K562 (cell line): Measurements from ENCODE around the gene DOCK1. TPM values are rescaled to one million over a fixed set of nuclear protein-coding genes. Genes with fewer than 3 reads are reported as not detected.
"Not testable (repeated sequence)": the region's sequence is repeated elsewhere in the genome, so short reads cannot be mapped to it uniquely, and the experiment has no call there.

ENCODE experiments used
- ATAC-seq: fragments of 200-7000 bp; cut with Tn5 transposase; 3 replicates; pipeline ENCODE4 v1.9.1; 2020; ENCODE audit warnings: moderate library complexity
- BruUV-seq: library from RNA; stranded (reverse); fragments of 400-500 nt; replicated peaks from 2 replicates; lab custom pipeline; 2021; lab: Mats Ljungman, UMichigan
- CTCF ChIA-PET: fragments of 300-600 bp; formaldehyde crosslinking; extraction: SDS; loops from one replicate; lab custom pipeline; 2021; ENCODE audit warnings: low intra/inter-chr PET ratio; lab: Yijun Ruan, JAX
- POLR2A ChIA-PET: fragments of 300-600, 350-650 bp; sonication (Branson Sonifier 250); formaldehyde crosslinking; extraction: SDS; loops from one replicate; lab custom pipeline; 2021; ENCODE audit warnings: antibody characterized with exemption, inconsistent platforms; lab: Yijun Ruan, JAX
- DNase-seq, 4 experiments: peaks; one replicate each; pipeline versions ENCODE4 v3.0.0 to v3.0.0-alpha.2; 2011 to 2018; ENCODE audit warnings: low spot score in 3 of 4, mixed read lengths in 3 of 4; ENCODE audit errors: extremely low read depth in 1 of 4
- FAIRE-seq: peaks from 2 replicates; lab custom pipeline; 2011; peaks lifted over from hg19 to GRCh38; lab: Jason Lieb, UNC
- H2AFZ ChIP-seq: 2 replicates; pipeline ENCODE4 v1.6.0; 2011; ENCODE audit warnings: low read depth, low read length, control low read depth, inconsistent platforms
- H3K27ac ChIP-seq: fragments of 200-600 bp; 3 replicates; pipeline ENCODE4 v1.8.0; 2011; ENCODE audit warnings: low read depth, mild to moderate bottlenecking, control low read depth, inconsistent platforms, low read length, moderate library complexity, mixed read lengths; ENCODE audit errors: extremely low read depth
- H3K27me3 ChIP-seq, 2 experiments: fragments of 300-600 bp in 1 of 2; 2 replicates in 1 of 2; 3 replicates in 1 of 2; pipeline versions ENCODE4 v1.6.0 to v1.8.0; 2011; ENCODE audit warnings: inconsistent platforms in 2 of 2, low read length in 2 of 2, mild to moderate bottlenecking in 1 of 2, mixed read lengths in 1 of 2, moderate library complexity in 1 of 2; ENCODE audit not compliant: control insufficient read depth in 2 of 2, insufficient read depth in 2 of 2
- H3K36me3 ChIP-seq: fragments of 300-600 bp; 3 replicates; pipeline ENCODE4 v1.8.0; 2011; ENCODE audit warnings: mild to moderate bottlenecking, low read length, inconsistent platforms; ENCODE audit not compliant: control insufficient read depth, insufficient read depth
- H3K4me1 ChIP-seq, 2 experiments: fragments of 200-600 bp in 1 of 2; replicated peaks in 1 of 2; 2 replicates in 1 of 2; 3 replicates in 1 of 2; pipeline versions ENCODE4 v1.5.1 to v1.8.0; 2011; ENCODE audit warnings: inconsistent platforms in 2 of 2, low read length in 2 of 2, mild to moderate bottlenecking in 1 of 2, mixed read lengths in 1 of 2, moderate library complexity in 1 of 2; ENCODE audit not compliant: control insufficient read depth in 2 of 2, insufficient read depth in 2 of 2
- H3K4me2 ChIP-seq: 2 replicates; pipeline ENCODE4 v1.6.1; 2011; ENCODE audit warnings: low read length, control low read depth, inconsistent platforms, mixed read lengths; ENCODE audit not compliant: insufficient read depth
- H3K4me3 ChIP-seq: fragments of 200-600 bp; sonication (generic), shearing (Covaris generic); 2 replicates; pipeline ENCODE4 v1.5.1; 2016; ENCODE audit warnings: control low read depth, inconsistent platforms
- H3K79me2 ChIP-seq: fragments of 200-600 bp; 3 replicates; pipeline ENCODE4 v1.8.0; 2011; ENCODE audit warnings: low read length, inconsistent platforms; ENCODE audit not compliant: control insufficient read depth, insufficient read depth
- H3K9ac ChIP-seq, 2 experiments: 2 replicates each; pipeline versions ENCODE4 v1.6.0 to v1.6.1; 2011; ENCODE audit warnings: low read depth in 2 of 2, low read length in 2 of 2, control low read depth in 1 of 2, inconsistent platforms in 1 of 2, mild to moderate bottlenecking in 1 of 2, mixed read lengths in 1 of 2; ENCODE audit not compliant: insufficient read depth in 1 of 2
- H3K9me1 ChIP-seq: one replicate; pipeline ENCODE4 v1.6.0; 2011; ENCODE audit warnings: inconsistent platforms, mild to moderate bottlenecking, low read length, moderate library complexity; ENCODE audit not compliant: control insufficient read depth, insufficient read depth
- H3K9me3 ChIP-seq: replicated peaks from 2 replicates; pipeline ENCODE4 v1.5.1; 2011; ENCODE audit warnings: low read depth, low read length, inconsistent platforms; ENCODE audit not compliant: control insufficient read depth, insufficient read depth
- H4K20me1 ChIP-seq: replicated peaks from 2 replicates; pipeline ENCODE4 v1.6.1; 2011; ENCODE audit warnings: low read length, inconsistent platforms, mixed read lengths; ENCODE audit not compliant: control insufficient read depth, insufficient read depth
- CHD2 ChIP-seq: IDR thresholded peaks from 2 replicates; pipeline ENCODE4 v1.6.1; 2011; ENCODE audit warnings: low read depth, low read length
- CXXC5 ChIP-seq: fragments of 250-450 bp; sonication (Bioruptor Pico); IDR thresholded peaks from 2 replicates; pipeline ENCODE4 v1.8.0; 2022; ENCODE audit warnings: inconsistent platforms, mild to moderate bottlenecking, moderate library complexity
- DPF2 ChIP-seq: fragments of 450-650 bp; IDR thresholded peaks from 2 replicates; pipeline ENCODE4 v1.6.1; 2016
- ESRRA ChIP-seq: fragments of 450-650 bp; IDR thresholded peaks from 2 replicates; pipeline ENCODE4 v1.6.1; 2014; ENCODE audit warnings: low read depth, mild to moderate bottlenecking, moderate library complexity, borderline replicate concordance
- HBP1 ChIP-seq: fragments of 450-650 bp; formaldehyde crosslinking; IDR thresholded peaks from 2 replicates; pipeline ENCODE4 v1.4.0; 2022; ENCODE audit warnings: missing genetic modification characterization
- NFYB ChIP-seq: IDR thresholded peaks from 2 replicates; pipeline ENCODE4 v1.6.1; 2011; ENCODE audit warnings: mild to moderate bottlenecking, moderate library complexity; ENCODE audit not compliant: insufficient read length; ENCODE audit errors: extremely low read depth
- NR4A1 ChIP-seq, 2 experiments: fragments of 250-450 bp in 1 of 2; fragments of 450-650 bp in 1 of 2; sonication (Bioruptor Pico) in 1 of 2; IDR thresholded peaks; 2 replicates each; pipeline versions ENCODE4 v1.4.0 to v1.6.1; 2016 to 2020; ENCODE audit warnings: mild to moderate bottlenecking in 2 of 2, missing compliant biosample characterization in 1 of 2, missing genetic modification characterization in 1 of 2, moderate library complexity in 1 of 2
- PTRF ChIP-seq: fragments of 450-650 bp; IDR thresholded peaks from 2 replicates; pipeline ENCODE4 v1.6.1; 2016; ENCODE audit warnings: mild to moderate bottlenecking, missing genetic modification characterization, missing compliant biosample characterization
- TEAD2 ChIP-seq: fragments of 450-650 bp; IDR thresholded peaks from 2 replicates; pipeline ENCODE4 v1.6.1; 2016; ENCODE audit warnings: missing genetic modification characterization, control low read depth, missing compliant biosample characterization
- UBTF ChIP-seq, 2 experiments: IDR thresholded peaks; 2 replicates each; pipeline ENCODE4 v1.6.1; 2012; ENCODE audit warnings: improper control_type of control experiment in 2 of 2, low read depth in 2 of 2, low read length in 2 of 2, borderline replicate concordance in 1 of 2
- ZNF175 ChIP-seq: fragments of 200-800 bp; sonication (Bioruptor generic); IDR thresholded peaks from 2 replicates; pipeline ENCODE4 v1.6.1; 2016; ENCODE audit warnings: low read depth, mild to moderate bottlenecking, missing genetic modification characterization, missing compliant biosample characterization
- ZNF764 ChIP-seq: fragments of 250-450 bp; sonication (Bioruptor Pico); IDR thresholded peaks from 2 replicates; pipeline ENCODE4 v1.4.0; 2020; ENCODE audit warnings: low read depth, mild to moderate bottlenecking, moderate library complexity
- ZZZ3 ChIP-seq: fragments of 450-650 bp; IDR thresholded peaks from 2 replicates; pipeline ENCODE4 v1.6.1; 2016; ENCODE audit warnings: antibody characterized with exemption, mild to moderate bottlenecking, moderate library complexity
- WGBS: fragments of 100-300 bp; shearing (Covaris generic); methylation state at CpG from one replicate; pipeline ENCODE4 v1.1.6; 2016; ENCODE audit warnings: low coverage, mixed read lengths; ENCODE audit not compliant: insufficient coverage; ENCODE audit errors: missing lambda C conversion rate; 5-methylcytosine and 5-hydroxymethylcytosine counted together
- in situ Hi-C: fragments of 300-500 bp; cut with MboI; formaldehyde crosslinking; loops from 4 replicates; pipeline ENCODE4 v1.15.0; 2018; ENCODE audit warnings: inconsistent platforms, mixed read lengths
- intact Hi-C: fragments of 100-400 bp; cut with micrococcal nuclease; formaldehyde crosslinking; loops from 2 replicates; pipeline ENCODE4 v1.14.2; 2022
- polyA plus RNA-seq, 8 experiments: library from polyadenylated mRNA; depleted of rRNA in 4 of 8; stranded (reverse) in 5 of 8; unstranded in 3 of 8; fragments of >200 nt; fragmentation: Nextera tagmentation in 2 of 8; fragmentation: Illumina TruSeq in 1 of 8; extraction: Ambion mirVana in 2 of 8; extraction: Trizol in 1 of 8; gene quantifications; 2 replicates each; pipeline versions ENCODE4 v1.2.1 to v1.2.3, GENCODE V29; 2011 to 2014; ENCODE audit warnings: inconsistent platforms in 1 of 8, missing spikeins in 1 of 8
- total RNA-seq, 7 experiments: library from RNA; depleted of rRNA in 6 of 7; stranded (reverse); fragments of >200 nt in 6 of 7; fragmentation: Illumina TruSeq in 2 of 7; extraction: Trizol in 2 of 7; gene quantifications; 2 replicates each; pipeline versions ENCODE4 v1.2.1 to v1.2.3, GENCODE V29; 2011 to 2021; ENCODE audit warnings: low replicate concordance in 1 of 7

DOCK1 gene
- total and polyA plus RNA-seq, 9 of the 15 experiments (the other 6 are each of a cell fraction or from before 2014, with no cell fraction given): 0.31 TPM; not detected in 8

- ChIA-PET CTCF (no interaction called here), POLR2A (no interaction called here)
- 0% methylated on average over 3 of the region's 3 CpGs for WGBS
- H2AFZ ChIP-seq: no peak overlapping the region
- H3K9me1 ChIP-seq: no peaks in the 10 kb centered on the region
- BruUV-seq: no TSS peak
- H3K27me3 ChIP-seq: no peaks in the 10 kb centered on the region
- H3K4me3 ChIP-seq: no peak overlapping the region
- H3K9ac ChIP-seq: no peak overlapping the region
- no peak for TF ChIP-seq CXXC5 (CRISPR knock-in tag)
- TF ChIP-seq DPF2: no peak
- no peak for TF ChIP-seq NFYB
- no peak for TF ChIP-seq PTRF (tag)
- TF ChIP-seq CHD2: no peak
- TF ChIP-seq UBTF (IDR thresholded peaks at IDR 0.05; ENCODE audit: borderline replicate concordance in 1 of 2, low read depth in 2 of 2, low read length in 2 of 2): no peak
- TF ChIP-seq HBP1: no peak
- TF ChIP-seq ZNF764 (CRISPR knock-in tag): no peak
- no peak for TF ChIP-seq NR4A1 (CRISPR knock-in tag; IDR thresholded peaks at IDR 0.05)
- TF ChIP-seq NR4A1 (tag; IDR thresholded peaks at IDR 0.05): no peak
- no peak for TF ChIP-seq TEAD2 (tag)
- no peak for TF ChIP-seq ESRRA
- TF ChIP-seq ZNF175: no peak
- no peak for TF ChIP-seq ZZZ3
- FAIRE-seq: no peak
- H4K20me1 ChIP-seq: no peaks in the 10 kb centered on the region
- no peaks in the 10 kb centered on the region for H3K4me1 ChIP-seq
- H3K27ac ChIP-seq: no peak overlapping the region
- intact Hi-C loops (no loop called here), in situ Hi-C loops (no loop called here)
- no peak for DNase-seq
- no peaks in the 10 kb centered on the region for H3K36me3 ChIP-seq
- no peak for ATAC-seq
- H3K4me2 ChIP-seq: no peak overlapping the region
- no peaks in the 10 kb centered on the region for H3K9me3 ChIP-seq
- H3K79me2 ChIP-seq: no peaks in the 10 kb centered on the region
Measured at GRCh38 chr10:126937026-126937425, 31.8 kb downstream of the DOCK1 start.

- DNase-seq, H3K9me1 ChIP-seq, H3K4me2 ChIP-seq, H3K4me1 ChIP-seq, FAIRE-seq, H3K27me3 ChIP-seq, H3K9ac ChIP-seq, H3K36me3 ChIP-seq, H3K4me3 ChIP-seq, POLR2A ChIA-PET, H4K20me1 ChIP-seq, H3K79me2 ChIP-seq, H3K27ac ChIP-seq, in situ Hi-C loops, ATAC-seq, H2AFZ ChIP-seq, H3K9me3 ChIP-seq, CTCF ChIA-PET, intact Hi-C loops, BruUV-seq: not testable (repeated sequence)
- 2% methylated on average over 8 of the region's 9 CpGs for WGBS
Measured at GRCh38 chr10:126938121-126938520, 32.9 kb downstream of the DOCK1 start.
